A549 (cell line): ENCODE measurements around the gene FSTL5. TPM values are rescaled to one million over a fixed set of nuclear protein-coding genes. Genes with fewer than 3 reads are reported as not detected.

Experiments
- ATAC-seq, 2 experiments: fragments of 200-7000 bp in 1 of 2; fragments of >200 bp in 1 of 2; cut with Nextera tagmentation in 1 of 2; cut with Tn5 transposase in 1 of 2; 3 replicates each; pipeline versions ENCODE4 v1.8.0 to v1.9.1; 2018 to 2020; ENCODE audit warnings: mild to moderate bottlenecking in 1 of 2, moderate library complexity in 1 of 2
- CTCF ChIA-PET: fragments of 300-600 bp; sonication (Branson Sonifier 250); formaldehyde crosslinking; extraction: SDS; loops from one replicate; lab custom pipeline; 2021; ENCODE audit warnings: antibody characterized with exemption, inconsistent platforms; lab: Yijun Ruan, JAX
- POLR2A ChIA-PET: fragments of 350-600 bp; formaldehyde crosslinking; extraction: SDS; loops from one replicate; lab custom pipeline; 2021; ENCODE audit warnings: antibody characterized with exemption, inconsistent platforms; lab: Yijun Ruan, JAX
- DNase-seq, 2 experiments: peaks; one replicate each; pipeline versions ENCODE4 v3.0.0 to v3.0.0-alpha.2; 2011 to 2016; ENCODE audit warnings: low read depth in 1 of 2, low spot score in 1 of 2
- FAIRE-seq: peaks from 2 replicates; lab custom pipeline; 2011; peaks lifted over from hg19 to GRCh38; lab: Jason Lieb, UNC
- H3K27ac ChIP-seq, 2 experiments: fragments of >200 bp; sonication (Bioruptor Twin); formaldehyde crosslinking; 3 replicates each; pipeline ENCODE4 v1.5.1; 2016 to 2017
- H3K4me1 ChIP-seq: fragments of >200 bp; sonication (Bioruptor Twin); formaldehyde crosslinking; 3 replicates; pipeline ENCODE4 v1.6.1; 2016
- H3K4me2 ChIP-seq: fragments of >200 bp; sonication (Bioruptor Twin); formaldehyde crosslinking; 3 replicates; pipeline ENCODE4 v1.6.1; 2016
- H3K4me3 ChIP-seq: fragments of >200 bp; sonication (Bioruptor Twin); formaldehyde crosslinking; 3 replicates; pipeline ENCODE4 v1.5.1; 2016
- H3K9me3 ChIP-seq: fragments of >200 bp; sonication (Bioruptor Twin); formaldehyde crosslinking; 3 replicates; pipeline ENCODE4 v1.6.1; 2016
- ATOH8 ChIP-seq: fragments of 250-450 bp; sonication (Bioruptor Pico); IDR thresholded peaks from 2 replicates; pipeline ENCODE4 v1.5.0; 2020; ENCODE audit warnings: low read depth, mild to moderate bottlenecking, moderate library complexity
- CEBPB ChIP-seq, 2 experiments: fragments of >200 bp in 1 of 2; sonication (Bioruptor Twin) in 1 of 2; formaldehyde crosslinking in 1 of 2; IDR thresholded peaks; 2 replicates each; pipeline ENCODE4 v1.6.1; 2012 to 2016
- CHD2 ChIP-seq: fragments of 150-350 bp; IDR thresholded peaks from 2 replicates; pipeline ENCODE4 v1.6.1; 2014; ENCODE audit warnings: low read length; ENCODE audit not compliant: partially characterized antibody
- CHD4 ChIP-seq: fragments of 200-600 bp; sonication (generic); IDR thresholded peaks from 2 replicates; pipeline ENCODE4 v1.6.1; 2016; ENCODE audit warnings: antibody characterized with exemption, mild to moderate bottlenecking, borderline replicate concordance
- EHMT2 ChIP-seq: fragments of 200-600 bp; sonication (generic); IDR thresholded peaks from 2 replicates; pipeline ENCODE4 v1.6.1; 2016; ENCODE audit warnings: antibody characterized with exemption, low read depth, mild to moderate bottlenecking, moderate library complexity
- EP300 ChIP-seq, 2 experiments: fragments of >200 bp; sonication (Bioruptor Twin); formaldehyde crosslinking; IDR thresholded peaks; 2 replicates in 1 of 2; 3 replicates in 1 of 2; pipeline ENCODE4 v1.6.1; 2016 to 2017
- ESRRA ChIP-seq: fragments of 150-350 bp; IDR thresholded peaks from 2 replicates; pipeline ENCODE4 v1.6.1; 2014; ENCODE audit warnings: mild to moderate bottlenecking, low read length, borderline replicate concordance
- FOSL2 ChIP-seq, 2 experiments: fragments of 450-650 bp in 1 of 2; fragments of >200 bp in 1 of 2; sonication (Bioruptor Twin) in 1 of 2; formaldehyde crosslinking; IDR thresholded peaks; 2 replicates each; pipeline versions ENCODE4 v1.5.0 to v1.6.1; 2016 to 2020; ENCODE audit warnings: mild to moderate bottlenecking in 1 of 2, moderate library complexity in 1 of 2
- HES2 ChIP-seq: fragments of >200 bp; sonication (Bioruptor Twin); formaldehyde crosslinking; IDR thresholded peaks from 2 replicates; pipeline ENCODE4 v1.6.1; 2016
- HEYL ChIP-seq: fragments of 250-450 bp; sonication (Bioruptor Pico); IDR thresholded peaks from 2 replicates; pipeline ENCODE4 v1.8.0; 2021; ENCODE audit warnings: mild to moderate bottlenecking, moderate library complexity
- HOXB5 ChIP-seq: fragments of 250-450 bp; sonication (Bioruptor Pico); IDR thresholded peaks from 2 replicates; pipeline ENCODE4 v1.5.0; 2020; ENCODE audit warnings: mild to moderate bottlenecking, moderate library complexity
- JUN ChIP-seq, 2 experiments: fragments of >200 bp; sonication (Bioruptor Twin); formaldehyde crosslinking; IDR thresholded peaks; 2 replicates in 1 of 2; 3 replicates in 1 of 2; pipeline ENCODE4 v1.6.1; 2016 to 2017
- JUNB ChIP-seq: fragments of >200 bp; sonication (Bioruptor Twin); formaldehyde crosslinking; IDR thresholded peaks from 2 replicates; pipeline ENCODE4 v1.6.1; 2016
- MAZ ChIP-seq: fragments of 150-350 bp; IDR thresholded peaks from 2 replicates; pipeline ENCODE4 v1.6.1; 2014; ENCODE audit warnings: antibody characterized with exemption, low read depth, low read length, borderline replicate concordance
- PHF8 ChIP-seq: fragments of 200-600 bp; sonication (generic); IDR thresholded peaks from 2 replicates; pipeline ENCODE4 v1.6.1; 2016; ENCODE audit warnings: low read depth, mild to moderate bottlenecking, antibody characterized with exemption, moderate library complexity, borderline replicate concordance
- POLR2A ChIP-seq: IDR thresholded peaks from 2 replicates; pipeline ENCODE4 v1.6.1; 2012; ENCODE audit warnings: mild to moderate bottlenecking, low read length
- REST ChIP-seq: fragments of 200-600 bp; sonication (generic); IDR thresholded peaks from 2 replicates; pipeline ENCODE4 v1.6.1; 2016; ENCODE audit warnings: antibody characterized with exemption, mild to moderate bottlenecking, moderate library complexity
- TFCP2L1 ChIP-seq: fragments of 250-450 bp; sonication (Bioruptor Pico); IDR thresholded peaks from 2 replicates; pipeline ENCODE4 v1.5.0; 2021; ENCODE audit warnings: mild to moderate bottlenecking
- ZFP36 ChIP-seq: fragments of 450-650 bp; IDR thresholded peaks from 2 replicates; pipeline ENCODE4 v1.6.1; 2014; ENCODE audit warnings: borderline replicate concordance; ENCODE audit not compliant: partially characterized antibody
- WGBS: methylation state at CpG from one replicate; pipeline ENCODE4 v1.1.6; 2017; ENCODE audit errors: missing lambda C conversion rate; 5-methylcytosine and 5-hydroxymethylcytosine counted together
- polyA plus RNA-seq, 4 experiments: library from polyadenylated mRNA; depleted of rRNA in 3 of 4; stranded (reverse); fragments of >200 nt; fragmentation: RNase III in 1 of 4; extraction: RNeasy Plus Mini Kit Qiagen cat#74134 plus additional on column Dnase treatment in 1 of 4; gene quantifications; 2 replicates in 3 of 4; 3 replicates in 1 of 4; pipeline ENCODE4 v1.2.3, GENCODE V29; 2011 to 2017
- TF ChIP-seq, protein P1 (sequence below): IDR thresholded peaks from 2 replicates; pipeline ENCODE4 v1.6.1; 2012
- TF ChIP-seq, protein P2 (sequence below): IDR thresholded peaks from 2 replicates; pipeline ENCODE4 v1.6.1; 2012; ENCODE audit warnings: low read depth, borderline replicate concordance

FSTL5 gene
- polyA plus RNA-seq, 2 of the 4 experiments (the other 2 are of a cell fraction) = 0.06 to 0.10 TPM

DNA sequence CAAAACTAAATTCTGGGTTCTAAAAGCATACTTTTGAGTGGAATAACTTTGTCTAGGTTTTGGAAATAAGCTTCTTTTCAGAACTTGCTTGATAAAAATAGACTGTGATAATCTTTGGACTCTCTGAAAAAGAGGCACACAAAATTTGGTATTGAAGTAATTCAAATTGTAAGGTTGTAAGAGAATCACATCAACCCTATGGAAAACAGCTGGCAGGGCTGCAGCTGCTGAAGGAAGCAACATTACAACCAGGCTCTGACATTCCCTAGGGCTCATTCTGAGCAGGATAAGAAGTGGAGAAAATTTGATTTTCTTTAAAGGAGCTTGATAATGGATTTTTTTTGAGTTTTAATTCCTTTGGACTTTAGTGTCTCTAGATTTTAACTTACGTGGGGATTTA lies 147.6 kb downstream of the FSTL5 start:
- WGBS = 0% methylated on average over 1 of the region's 1 CpG
- TF ChIP-seq FOSL2 (IDR thresholded peaks at IDR 0.05) = no peak
- no peak for TF ChIP-seq FOSL2 (CRISPR knock-in tag; IDR thresholded peaks at IDR 0.05)
- no peak for TF ChIP-seq JUN (IDR thresholded peaks at IDR 0.05)
- TF ChIP-seq POLR2A = no peak
- TF ChIP-seq, protein P1, sequence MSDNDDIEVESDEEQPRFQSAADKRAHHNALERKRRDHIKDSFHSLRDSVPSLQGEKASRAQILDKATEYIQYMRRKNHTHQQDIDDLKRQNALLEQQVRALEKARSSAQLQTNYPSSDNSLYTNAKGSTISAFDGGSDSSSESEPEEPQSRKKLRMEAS = no peak
- no peak for TF ChIP-seq REST
- no peak for TF ChIP-seq EP300 (IDR thresholded peaks at IDR 0.05)
- no peak for TF ChIP-seq HOXB5 (CRISPR knock-in tag)
- no peak for TF ChIP-seq CEBPB (IDR thresholded peaks at IDR 0.05)
- TF ChIP-seq HEYL (CRISPR knock-in tag) = no peak
- no peak for TF ChIP-seq ATOH8
- no peak for TF ChIP-seq JUNB
- TF ChIP-seq ESRRA = no peak
- TF ChIP-seq EHMT2 = no peak
- TF ChIP-seq MAZ = no peak
- no peak for TF ChIP-seq CHD4
- TF ChIP-seq TFCP2L1 (CRISPR knock-in tag) = no peak
- no peak for TF ChIP-seq ZFP36
- no peak for TF ChIP-seq CHD2
- TF ChIP-seq, protein P2, sequence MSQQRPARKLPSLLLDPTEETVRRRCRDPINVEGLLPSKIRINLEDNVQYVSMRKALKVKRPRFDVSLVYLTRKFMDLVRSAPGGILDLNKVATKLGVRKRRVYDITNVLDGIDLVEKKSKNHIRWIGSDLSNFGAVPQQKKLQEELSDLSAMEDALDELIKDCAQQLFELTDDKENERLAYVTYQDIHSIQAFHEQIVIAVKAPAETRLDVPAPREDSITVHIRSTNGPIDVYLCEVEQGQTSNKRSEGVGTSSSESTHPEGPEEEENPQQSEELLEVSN = no peak
- Histone ChIP-seq H3K4me2 (no peak overlapping the region), H3K27ac (no peak overlapping the region), H3K4me1 (no peaks in the 10 kb centered on the region), H3K9me3 (no peaks in the 10 kb centered on the region), H3K4me3 (no peak overlapping the region)
- no peak for ATAC-seq
- no peak for DNase-seq
- CTCF ChIA-PET = no interaction called here
- FAIRE-seq = no peak
- POLR2A ChIA-PET = no interaction called here

GRCh38 chr4:162015090-162015489 lies 148.7 kb downstream of the FSTL5 start:
- WGBS = 65% methylated on average over 3 of the region's 3 CpGs

More at GRCh38 chr4:162015090-162015489, 148.7 kb downstream of the FSTL5 start:
- H3K9me3 ChIP-seq = no peaks in the 10 kb centered on the region
- peaks cover 6% of the 10 kb centered on the region; the same call in 2 of the 3 replicates for H3K4me1 ChIP-seq
- ATAC-seq = no peak
- no peak overlapping the region for H3K4me2 ChIP-seq
- H3K27ac ChIP-seq = no peak overlapping the region
- ChIA-PET CTCF (interaction anchor here (0.6 kb wide), 1 partner anchor 67 kb away, joined by 3 read pairs; no protein-coding TSS in a partner anchor), POLR2A (no interaction called here)
- no peak for FAIRE-seq
- no peak for DNase-seq
- TF ChIP-seq HES2 (no peak), PHF8 (no peak)
- TF ChIP-seq, all 56 proteins: peak for 0
- H3K4me3 ChIP-seq = no peak overlapping the region
